ENCODE measurements around the gene CDKL1. TPM values are rescaled to one million over a fixed set of nuclear protein-coding genes. Genes with fewer than 3 reads are reported as not detected.

The CDKL1 gene
- total and polyA plus RNA-seq, 2 donors (not counting 1 experiment from before 2014, with no cell fraction given) = 5.3 to 7.9 TPM

- Histone ChIP-seq H3K4me1 (ENCODE audit: control insufficient read depth in 2 of 2, insufficient read depth in 2 of 2, low read length in 2 of 2) (peaks cover 5 to 8% of the 10 kb centered on the region in 2 donors), H2AFZ (ENCODE audit: insufficient read depth, low read depth, low read length, poor library complexity, severe bottlenecking) (no peak overlapping the region), H4K20me1 (ENCODE audit: control insufficient read depth, insufficient read depth, low read length, poor library complexity, severe bottlenecking) (no peaks in the 10 kb centered on the region), H3K27ac (ENCODE audit: low read length in 2 of 2) (no peak overlapping the region), H3K36me3 (replicated peaks in 1 of 2; ENCODE audit: control extremely low read depth in 1 of 2, control insufficient read depth in 1 of 2, extremely low read depth in 1 of 2, insufficient read depth in 2 of 2, low read length in 1 of 2) (peaks cover 0 to under 1% of the 10 kb centered on the region in 2 experiments), H3K9ac (ENCODE audit: low read length) (no peak overlapping the region), H3K79me2 (ENCODE audit: control insufficient read depth, insufficient read depth, low read length) (no peaks in the 10 kb centered on the region), H3K4me3 (ENCODE audit: control extremely low read depth in 1 of 5, extremely low read depth in 1 of 5, insufficient read depth in 1 of 5, low read depth in 2 of 5, low read length in 4 of 5) (no peak overlapping the region), H3K4me2 (replicated peaks; ENCODE audit: low read depth, low read length, poor library complexity, severe bottlenecking) (no peak overlapping the region), H3K27me3 (replicated peaks in 1 of 4; ENCODE audit: control extremely low read depth in 1 of 4, control insufficient read depth in 3 of 4, insufficient read depth in 4 of 4, low read length in 3 of 4) (no peaks in the 10 kb centered on the region), H3K9me3 (ENCODE audit: control extremely low read depth in 1 of 3, control insufficient read depth in 2 of 3, insufficient read depth in 1 of 3, low read length in 2 of 3) (no peaks in the 10 kb centered on the region)
- ATAC-seq (ENCODE audit: low read depth) (no peak), DNase-seq (no peak)
- TF ChIP-seq CTCF (IDR thresholded peaks at IDR 0.05) = no peak
- no peak for TF ChIP-seq EZH2 (IDR thresholded peaks at IDR 0.05; ENCODE audit: borderline replicate concordance, insufficient read depth, low read depth, low read length, poor library complexity, severe bottlenecking)
- H3K27ac Mint-ChIP-seq = no peak overlapping the region
- ChIA-PET CTCF (interaction anchor here (0.6 to 1.4 kb wide), 2 partner anchors 27 to 362 kb away, joined by 3 to 4 read pairs; no protein-coding TSS in a partner anchor), POLR2A (no interaction called here)
- no peaks in the 10 kb centered on the region for H3K27me3 Mint-ChIP-seq
- no peaks in the 10 kb centered on the region for H3K9me3 Mint-ChIP-seq (ENCODE audit: insufficient read depth)
- H3K4me1 Mint-ChIP-seq = peaks cover 13% of the 10 kb centered on the region
- H3K4me3 Mint-ChIP-seq = no peak overlapping the region
- 100% methylated on average over 2 of the region's 4 CpGs for WGBS (ENCODE audit: insufficient coverage)
- intact Hi-C loops (cut with micrococcal nuclease) = no loop called here
Observed at GRCh38 chr14:50344876-50345563, 51.7 kb downstream of the CDKL1 start.

DNA sequence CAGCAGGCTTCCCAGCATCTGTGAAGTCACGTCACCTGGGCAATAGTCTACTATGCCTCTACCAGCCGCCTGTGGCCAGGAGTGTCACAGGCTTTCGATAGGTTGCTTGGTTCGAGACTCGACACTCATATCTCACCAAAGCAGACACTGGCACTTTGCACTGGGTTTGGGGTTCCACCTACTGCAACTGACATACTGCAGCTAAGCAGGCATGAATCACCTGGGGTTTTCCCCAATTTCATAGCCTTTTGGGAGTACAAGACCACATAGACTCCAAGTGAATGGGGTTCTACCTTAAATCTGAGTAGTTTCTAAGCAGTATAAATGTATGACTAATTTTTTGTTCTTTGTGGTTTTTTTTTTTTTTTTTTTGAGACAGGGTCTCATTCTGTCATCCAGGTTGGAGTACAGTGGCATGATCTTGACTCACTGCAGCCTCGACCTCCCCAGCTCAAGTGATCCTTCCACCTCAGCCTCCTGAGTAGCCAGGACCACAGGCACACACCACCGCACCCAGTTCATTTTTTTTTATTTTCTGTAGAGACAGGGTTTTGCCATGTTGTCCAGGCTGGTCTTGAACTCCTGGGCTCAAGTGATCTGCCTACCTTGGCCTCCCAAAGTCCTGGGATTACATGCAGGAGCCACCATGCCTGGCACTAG lies 52.4 kb downstream of the CDKL1 start:
- Mint-ChIP-seq H3K4me1 (peaks cover 13% of the 10 kb centered on the region), H3K9me3 (ENCODE audit: insufficient read depth) (no peaks in the 10 kb centered on the region), H3K27ac (no peak overlapping the region), H3K4me3 (no peak overlapping the region), H3K27me3 (no peaks in the 10 kb centered on the region)
- 88% methylated on average over 2 of the region's 7 CpGs for WGBS (ENCODE audit: insufficient coverage)
- Histone ChIP-seq H3K27me3 (replicated peaks in 1 of 4; ENCODE audit: control extremely low read depth in 1 of 4, control insufficient read depth in 3 of 4, insufficient read depth in 4 of 4, low read length in 3 of 4) (no peaks in the 10 kb centered on the region), H3K4me2 (replicated peaks; ENCODE audit: low read depth, low read length, poor library complexity, severe bottlenecking) (no peak overlapping the region), H3K4me1 (ENCODE audit: control insufficient read depth in 2 of 2, insufficient read depth in 2 of 2, low read length in 2 of 2) (peaks cover 5 to 8% of the 10 kb centered on the region in 2 donors), H3K27ac (ENCODE audit: low read length in 2 of 2) (no peak overlapping the region), H3K4me3 (ENCODE audit: control extremely low read depth in 1 of 5, extremely low read depth in 1 of 5, insufficient read depth in 1 of 5, low read depth in 2 of 5, low read length in 4 of 5) (no peak overlapping the region), H3K9ac (ENCODE audit: low read length) (no peak overlapping the region), H2AFZ (ENCODE audit: insufficient read depth, low read depth, low read length, poor library complexity, severe bottlenecking) (no peak overlapping the region), H3K36me3 (replicated peaks in 1 of 2; ENCODE audit: control extremely low read depth in 1 of 2, control insufficient read depth in 1 of 2, extremely low read depth in 1 of 2, insufficient read depth in 2 of 2, low read length in 1 of 2) (peaks cover 0 to 3% of the 10 kb centered on the region in 2 experiments), H3K79me2 (ENCODE audit: control insufficient read depth, insufficient read depth, low read length) (no peaks in the 10 kb centered on the region), H4K20me1 (ENCODE audit: control insufficient read depth, insufficient read depth, low read length, poor library complexity, severe bottlenecking) (no peaks in the 10 kb centered on the region), H3K9me3 (ENCODE audit: control extremely low read depth in 1 of 3, control insufficient read depth in 2 of 3, insufficient read depth in 1 of 3, low read length in 2 of 3) (no peaks in the 10 kb centered on the region)
- ChIA-PET CTCF (interaction anchor here (1.4 kb wide), 1 partner anchor 26 kb away, joined by 4 read pairs; no protein-coding TSS in a partner anchor), POLR2A (no interaction called here)
- ATAC-seq (ENCODE audit: low read depth) = peak; percentile 72
- DNase-seq = no peak
- intact Hi-C loops (cut with micrococcal nuclease) = no loop called here
- TF ChIP-seq CTCF (IDR thresholded peaks at IDR 0.05) = no peak
- TF ChIP-seq EZH2 (IDR thresholded peaks at IDR 0.05; ENCODE audit: borderline replicate concordance, insufficient read depth, low read depth, low read length, poor library complexity, severe bottlenecking) = no peak
